Natural killer cell (primary cell): ENCODE data around the gene GPR152. TPM values are rescaled to one million over a fixed set of nuclear protein-coding genes. Genes with fewer than 3 reads are reported as not detected.
A peak's percentile ranks its signal among the peaks of the same experiment; 100 is the strongest.

Experiments used
- ATAC-seq, 3 donors: fragments of 150-1000 bp in 2 of 3; fragments of 200-7000 bp in 1 of 3; cut with Tn5 transposase; 1 replicate in 1 of 3; 2 replicates in 2 of 3; pipeline ENCODE4 v1.10.0; 2021; ENCODE audit warnings: mild to moderate bottlenecking in 2 of 3, moderate library complexity in 2 of 3
- DNase-seq, 2 donors: peaks; one replicate each; pipeline versions ENCODE4 v3.0.0 to v3.0.0-alpha.2; 2013 to 2021; ENCODE audit warnings: mixed read lengths in 1 of 2
- H3K27ac ChIP-seq: one replicate; pipeline ENCODE4 v1.5.1; 2013; ENCODE audit warnings: mild to moderate bottlenecking, low read length
- H3K27me3 ChIP-seq: one replicate; pipeline ENCODE4 v1.6.1; 2013; ENCODE audit warnings: low read length; ENCODE audit not compliant: control insufficient read depth, insufficient read depth
- H3K36me3 ChIP-seq: one replicate; pipeline ENCODE4 v1.6.1; 2013; ENCODE audit warnings: low read length; ENCODE audit not compliant: control insufficient read depth, insufficient read depth
- H3K4me1 ChIP-seq: one replicate; pipeline ENCODE4 v1.6.1; 2013; ENCODE audit warnings: low read length; ENCODE audit not compliant: control insufficient read depth, insufficient read depth
- H3K4me3 ChIP-seq: one replicate; pipeline ENCODE4 v1.5.1; 2013; ENCODE audit warnings: low read length
- H3K9me3 ChIP-seq: one replicate; pipeline ENCODE4 v1.6.1; 2013; ENCODE audit warnings: low read length; ENCODE audit not compliant: control insufficient read depth, insufficient read depth
- H3K27ac Mint-ChIP-seq, 2 donors: one replicate each; pipeline ENCODE4 v1.8.0; 2022; ENCODE audit warnings: mild to moderate bottlenecking in 2 of 2, mixed read lengths in 2 of 2, moderate library complexity in 1 of 2
- H3K27me3 Mint-ChIP-seq, 2 donors: one replicate each; pipeline ENCODE4 v1.8.0; 2022; ENCODE audit warnings: low read depth in 2 of 2, mixed read lengths in 2 of 2
- H3K36me3 Mint-ChIP-seq: one replicate; pipeline ENCODE4 v1.8.0; 2022; ENCODE audit warnings: mixed read lengths
- H3K4me1 Mint-ChIP-seq, 2 donors: one replicate each; pipeline ENCODE4 v1.8.0; 2022; ENCODE audit warnings: mixed read lengths in 2 of 2
- H3K4me3 Mint-ChIP-seq: one replicate; pipeline ENCODE4 v1.8.0; 2022; ENCODE audit warnings: mild to moderate bottlenecking, moderate library complexity, mixed read lengths
- H3K9me3 Mint-ChIP-seq, 2 donors: one replicate each; pipeline ENCODE4 v1.8.0; 2022; ENCODE audit warnings: mixed read lengths in 2 of 2
- CTCF ChIP-seq: fragments of 200-600 bp; IDR thresholded peaks from one replicate; pipeline ENCODE4 v1.8.0; 2022; ENCODE audit warnings: antibody characterized with exemption
- WGBS: methylation state at CpG from one replicate; pipeline ENCODE4 v1.1.7; 2013; ENCODE audit warnings: missing lambda C conversion rate; ENCODE audit not compliant: insufficient coverage; 5-methylcytosine and 5-hydroxymethylcytosine counted together
- intact Hi-C: fragments of 100-400 bp; cut with micrococcal nuclease; formaldehyde crosslinking; loops from one replicate; pipeline ENCODE4 v1.14.2; 2022
- total RNA-seq, 4 donors: library from RNA; stranded (reverse); fragments of 120-200 nt in 1 of 4; gene quantifications; one replicate each; pipeline versions ENCODE4 v1.2.3 to v1.2.4, GENCODE V29; 2013 to 2022

Gene GPR152
- total RNA-seq, 3 donors from 2014 or later (not counting 1 experiment from before 2014, with no cell fraction given) = 0.25 TPM; not detected in 2

GRCh38 chr11:67435727-67436458, 16.6 kb downstream of the GPR152 start:
- Histone ChIP-seq H3K36me3 (peaks cover 33% of the 10 kb centered on the region), H3K4me1 (peaks cover 81% of the 10 kb centered on the region), H3K27ac (peak overlapping the region; percentile 41), H3K9me3 (no peaks in the 10 kb centered on the region), H3K27me3 (no peaks in the 10 kb centered on the region), H3K4me3 (peak overlapping the region; percentile 81)
- no peaks in the 10 kb centered on the region for H3K27me3 Mint-ChIP-seq
- DNase-seq = peak in 1 of 2 donors; percentile 30
- H3K4me3 Mint-ChIP-seq = peak overlapping the region; percentile 95
- no peak for TF ChIP-seq CTCF
- WGBS = 46% methylated on average over 38 of the region's 38 CpGs
- peaks cover 58 to 79% of the 10 kb centered on the region in 2 donors for H3K4me1 Mint-ChIP-seq
- H3K27ac Mint-ChIP-seq = peak overlapping the region; percentile 88 to 92
- no peaks in the 10 kb centered on the region for H3K36me3 Mint-ChIP-seq
- intact Hi-C loops = loop anchor here (2.0 kb wide), 1 partner anchor 33 kb away; no protein-coding TSS in a partner anchor
- no peaks in the 10 kb centered on the region for H3K9me3 Mint-ChIP-seq
- no peak for ATAC-seq

- H3K4me1 ChIP-seq = peaks cover 74% of the 10 kb centered on the region
- peak overlapping the region; percentile 86 for H3K27ac ChIP-seq
- DNase-seq (peak in 1 of 2 donors; percentile 36), ATAC-seq (no peak)
- H3K27me3 ChIP-seq = no peaks in the 10 kb centered on the region
- H3K9me3 ChIP-seq = no peaks in the 10 kb centered on the region
- intact Hi-C loops = no loop called here
- Mint-ChIP-seq H3K4me1 (peaks cover 51 to 72% of the 10 kb centered on the region in 2 donors), H3K27me3 (no peaks in the 10 kb centered on the region), H3K27ac (peak overlapping the region; percentile 88 to 92), H3K36me3 (no peaks in the 10 kb centered on the region), H3K9me3 (no peaks in the 10 kb centered on the region), H3K4me3 (peak overlapping the region; percentile 95)
- no peak for TF ChIP-seq CTCF
- H3K36me3 ChIP-seq = peaks cover 35% of the 10 kb centered on the region
- H3K4me3 ChIP-seq = peak overlapping the region; percentile 81
- 50% methylated on average over 25 of the region's 26 CpGs for WGBS
These were observed 17.4 kb downstream of the GPR152 start for GRCh38 chr11:67435031-67435726.

DNA sequence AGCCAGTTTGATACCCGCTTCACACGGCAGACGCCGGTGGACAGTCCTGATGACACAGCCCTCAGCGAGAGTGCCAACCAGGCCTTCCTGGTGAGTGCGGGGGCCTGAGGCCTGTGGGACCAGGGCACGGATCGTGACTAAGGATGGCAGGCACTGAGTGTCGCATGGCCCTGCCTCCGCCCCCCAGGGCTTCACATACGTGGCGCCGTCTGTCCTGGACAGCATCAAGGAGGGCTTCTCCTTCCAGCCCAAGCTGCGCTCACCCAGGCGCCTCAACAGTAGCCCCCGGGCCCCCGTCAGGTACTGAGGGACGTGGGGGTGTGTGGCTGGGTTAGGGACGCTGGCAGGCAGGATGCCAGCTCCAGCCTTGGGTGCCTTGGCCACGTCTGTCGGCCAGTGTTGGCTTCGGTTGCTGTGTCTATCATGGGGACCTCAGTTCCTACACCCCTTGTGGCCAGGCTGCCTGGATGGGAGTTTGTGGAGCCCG, 18.1 kb downstream of the GPR152 start:
- 47% methylated on average over 23 of the region's 23 CpGs for WGBS
- H3K4me3 Mint-ChIP-seq = peak overlapping the region; percentile 78
- H3K9me3 Mint-ChIP-seq = no peaks in the 10 kb centered on the region
- H3K36me3 ChIP-seq = peaks cover 35% of the 10 kb centered on the region
- no peak for TF ChIP-seq CTCF
- DNase-seq (peak in 1 of 2 donors; percentile 54), ATAC-seq (peak in 1 of 3 donors; percentile 3)
- peaks cover 73% of the 10 kb centered on the region for H3K4me1 ChIP-seq
- intact Hi-C loops = no loop called here
- H3K27me3 Mint-ChIP-seq = no peaks in the 10 kb centered on the region
- peak overlapping the region; percentile 88 to 92 for H3K27ac Mint-ChIP-seq
- H3K9me3 ChIP-seq = no peaks in the 10 kb centered on the region
- peak overlapping the region; percentile 86 for H3K27ac ChIP-seq
- H3K36me3 Mint-ChIP-seq = no peaks in the 10 kb centered on the region
- H3K27me3 ChIP-seq = no peaks in the 10 kb centered on the region
- H3K4me3 ChIP-seq = no peak overlapping the region
- peaks cover 43 to 65% of the 10 kb centered on the region in 2 donors for H3K4me1 Mint-ChIP-seq
